ENCODE data around the gene NAB1. TPM values are rescaled to one million over a fixed set of nuclear protein-coding genes. Genes with fewer than 3 reads are reported as not detected.

NAB1 gene
- total and polyA plus RNA-seq, 8 donors, result 7.2 to 23.4 (median 10.5) TPM

DNA sequence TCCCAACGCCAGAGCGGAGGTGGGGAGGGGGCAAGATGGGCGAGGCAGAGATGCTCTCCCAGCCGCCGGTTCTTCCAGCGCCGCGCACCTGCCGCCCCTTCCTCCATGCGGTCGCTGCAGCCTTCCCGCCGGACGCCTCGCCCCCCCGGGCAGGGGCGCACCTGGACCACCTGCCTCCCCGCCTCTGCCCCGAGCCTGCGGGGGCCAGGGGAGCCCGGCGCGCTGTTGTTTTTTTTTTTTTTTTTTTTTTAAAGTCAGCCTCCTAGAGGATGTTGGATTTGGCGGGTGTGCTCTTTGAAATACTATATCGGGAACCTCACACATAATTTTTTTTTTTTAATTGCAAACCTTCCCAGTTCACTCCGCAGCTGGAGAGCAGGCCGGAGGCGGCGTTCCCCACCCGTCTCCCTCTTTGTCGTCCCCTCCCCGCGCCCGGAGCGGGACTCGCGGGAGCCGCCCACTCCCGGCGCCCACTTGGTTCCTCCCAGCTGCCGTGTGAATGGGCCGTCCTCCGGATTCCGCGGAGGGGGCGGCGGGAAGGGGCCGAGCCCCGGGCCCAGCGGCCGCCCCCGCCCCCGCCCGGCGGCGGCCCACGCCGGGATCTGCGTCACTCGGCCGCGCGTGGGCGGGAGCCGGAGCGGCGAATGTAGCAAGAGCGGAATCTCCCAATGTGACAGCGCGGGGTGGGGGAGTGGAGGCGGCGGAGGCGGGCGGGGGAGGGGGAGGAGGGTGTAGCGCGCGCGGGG is 421 bp upstream of the NAB1 start:
- Histone ChIP-seq H3K27me3 (no peaks in the 10 kb centered on the region), H3K4me3 (peak overlapping the region; percentile 71 to 90 (median 79)), H3K4me1 (peaks cover 0 to 15% (median 0%) of the 10 kb centered on the region in 3 donors), H3K27ac (peak overlapping the region; percentile 65 to 94 (median 83)), H3K36me3 (no peaks in the 10 kb centered on the region), H3K9me3 (no peaks in the 10 kb centered on the region)
- intact Hi-C loops (cut with DNase I), result no loop called here
- no peak for FAIRE-seq
- peak; percentile 83 to 89 (median 86) for DNase-seq
- TF ChIP-seq CTCF (IDR thresholded peaks at IDR 0.05), result no peak
- peak; percentile 84 to 89 (median 88) for ATAC-seq
- WGBS, 2 donors, result 0% methylated on average over 48 to 78 of the region's 78 CpGs

DNA sequence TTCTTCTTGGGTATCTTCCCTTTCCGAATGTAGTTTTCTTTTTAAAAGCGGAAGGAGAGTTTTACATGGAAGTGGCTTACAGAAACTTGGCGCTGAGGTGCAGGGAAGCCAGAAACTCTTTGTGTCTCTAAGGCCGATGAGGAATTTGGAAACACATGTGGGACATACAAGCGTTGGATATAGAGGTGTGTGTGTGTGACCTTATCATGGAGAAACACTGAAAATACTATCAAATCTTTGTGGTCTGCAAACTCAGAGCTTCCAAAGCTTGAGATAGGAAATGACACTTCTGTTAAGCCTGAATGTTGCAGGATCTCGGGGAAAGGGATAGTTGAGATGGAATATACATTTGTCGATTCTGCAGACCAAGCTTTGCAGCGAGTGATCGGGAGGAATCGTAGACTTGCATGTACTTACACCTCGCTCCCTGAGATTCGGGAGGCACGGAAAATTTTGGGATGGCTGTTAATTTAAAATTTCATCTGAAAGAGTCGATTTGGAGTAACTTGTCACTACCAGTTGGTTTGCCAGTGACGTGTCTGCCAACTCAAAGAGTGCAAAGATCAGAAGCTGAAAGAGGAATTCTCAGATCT is 1.0 kb downstream of the NAB1 start:
- no peak for FAIRE-seq
- Histone ChIP-seq H3K27ac (peak overlapping the region; percentile 78 to 94 (median 89)), H3K4me3 (peak overlapping the region; percentile 75 to 90 (median 80)), H3K27me3 (no peaks in the 10 kb centered on the region), H3K9me3 (no peaks in the 10 kb centered on the region), H3K4me1 (peaks cover 0 to 18% (median 5%) of the 10 kb centered on the region in 3 donors), H3K36me3 (no peaks in the 10 kb centered on the region)
- intact Hi-C loops (cut with DNase I), result no loop called here
- no peak for TF ChIP-seq CTCF (IDR thresholded peaks at IDR 0.05)
- DNase-seq, result peak in 1 of 6 donors; percentile 22
- 1% methylated on average over 15 of the region's 15 CpGs for WGBS, 2 donors
- ATAC-seq, result peak in 3 of 4 donors; percentile 4 to 10 (median 8)

- ATAC-seq (no peak), FAIRE-seq (no peak), DNase-seq (no peak)
- Histone ChIP-seq H3K4me1 (peaks cover 0 to 23% (median 8%) of the 10 kb centered on the region in 3 donors), H3K4me3 (peak overlapping the region in 1 of 4 donors; percentile 90), H3K9me3 (no peaks in the 10 kb centered on the region), H3K27me3 (no peaks in the 10 kb centered on the region), H3K36me3 (no peaks in the 10 kb centered on the region), H3K27ac (no peak overlapping the region)
- 91 to 94% methylated on average over 2 of the region's 2 CpGs for WGBS, 2 donors
- intact Hi-C loops (cut with DNase I), result no loop called here
- no peak for TF ChIP-seq CTCF (IDR thresholded peaks at IDR 0.05)
These were observed 2.5 kb downstream of the NAB1 start for GRCh38 chr2:190651413-190651812.

GRCh38 chr2:190653231-190653630 is 4.3 kb downstream of the NAB1 start:
- ATAC-seq, result no peak
- intact Hi-C loops (cut with DNase I), result no loop called here
- TF ChIP-seq CTCF (IDR thresholded peaks at IDR 0.05), result no peak
- H3K27ac ChIP-seq, result no peak overlapping the region
- WGBS, 2 donors, result 90 to 100% methylated on average over 1 of the region's 1 CpG
- no peaks in the 10 kb centered on the region for H3K9me3 ChIP-seq
- peaks cover 0 to 23% (median 8%) of the 10 kb centered on the region in 3 donors for H3K4me1 ChIP-seq
- no peaks in the 10 kb centered on the region for H3K36me3 ChIP-seq
- no peak for FAIRE-seq
- no peak overlapping the region for H3K4me3 ChIP-seq
- no peak for DNase-seq
- no peaks in the 10 kb centered on the region for H3K27me3 ChIP-seq

DNA sequence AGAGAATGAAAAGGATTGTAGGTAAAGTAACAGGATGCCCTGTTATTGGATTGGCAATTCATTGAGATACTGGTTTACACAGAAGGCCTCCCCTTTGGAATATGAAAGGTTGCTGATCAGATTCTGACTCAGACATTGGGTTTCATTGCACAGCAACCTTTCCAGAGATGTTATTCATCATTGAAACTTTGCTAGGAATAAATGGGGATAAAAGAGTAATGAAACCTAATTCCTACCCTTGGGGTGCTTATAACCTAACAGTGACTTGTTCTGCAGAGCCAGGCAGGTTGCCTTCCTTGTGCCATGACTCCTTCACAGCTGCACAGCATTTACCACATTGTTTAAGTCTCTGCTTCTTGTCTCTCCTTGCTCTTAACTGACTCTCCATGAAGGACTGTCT is 5.0 kb downstream of the NAB1 start:
- intact Hi-C loops (cut with DNase I), result no loop called here
- Histone ChIP-seq H3K9me3 (no peaks in the 10 kb centered on the region), H3K36me3 (no peaks in the 10 kb centered on the region), H3K27me3 (no peaks in the 10 kb centered on the region), H3K4me3 (no peak overlapping the region), H3K27ac (no peak overlapping the region), H3K4me1 (peaks cover 0 to 23% (median 8%) of the 10 kb centered on the region in 3 donors)
- TF ChIP-seq CTCF (IDR thresholded peaks at IDR 0.05), result no peak
- no peak for DNase-seq
- no peak for FAIRE-seq
- no peak for ATAC-seq
